COLO668 (cell line): ENCODE results near the gene AMBRA1.

Source experiments
- DNase-seq: peaks from one replicate; lab custom pipeline; 2025; ENCODE audit not compliant: unreplicated experiment; lab: John Stamatoyannopoulos, UW

AMBRA1 gene

DNA sequence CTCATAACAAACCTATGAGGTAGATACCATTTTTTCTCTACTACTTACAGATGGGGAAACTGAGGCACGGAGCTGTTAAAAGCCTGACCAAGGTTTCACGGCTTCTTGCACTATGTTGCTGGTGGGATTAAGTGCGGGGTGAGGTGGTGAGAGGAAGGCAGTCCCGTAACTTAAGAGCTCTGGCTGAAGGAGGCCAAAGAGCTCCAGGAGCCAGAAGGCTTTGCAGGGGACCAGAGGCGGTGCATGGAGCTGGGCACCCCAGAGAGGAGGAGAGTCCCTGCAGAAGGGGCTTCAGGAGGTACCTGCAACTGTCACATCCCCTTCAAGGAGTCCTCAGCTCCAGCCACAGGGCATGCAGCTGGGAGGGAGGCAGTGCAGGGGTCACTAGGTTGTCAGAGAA, 206.4 kb downstream of the AMBRA1 start:
- DNase-seq = no peak

DNA sequence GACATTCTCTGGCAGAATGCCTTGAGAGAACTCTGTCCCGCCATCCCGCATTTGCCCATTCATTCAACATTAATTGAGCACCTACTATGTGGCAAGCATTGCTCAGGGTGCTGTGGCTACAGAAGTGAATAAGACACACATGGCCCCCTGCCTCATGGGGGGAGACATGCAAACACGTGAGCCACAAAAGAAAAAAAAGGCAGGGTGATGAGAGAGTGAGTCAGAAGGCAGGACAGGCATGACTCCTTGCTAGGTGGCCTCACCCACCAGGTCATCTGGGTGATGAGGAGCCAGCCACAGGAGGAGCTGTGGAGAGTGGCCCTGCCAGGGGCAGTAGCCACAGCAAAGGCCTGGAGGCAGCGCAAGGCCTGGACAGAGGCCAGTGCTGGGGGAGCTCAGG, 207.1 kb downstream of the AMBRA1 start:
- DNase-seq = no peak

DNA sequence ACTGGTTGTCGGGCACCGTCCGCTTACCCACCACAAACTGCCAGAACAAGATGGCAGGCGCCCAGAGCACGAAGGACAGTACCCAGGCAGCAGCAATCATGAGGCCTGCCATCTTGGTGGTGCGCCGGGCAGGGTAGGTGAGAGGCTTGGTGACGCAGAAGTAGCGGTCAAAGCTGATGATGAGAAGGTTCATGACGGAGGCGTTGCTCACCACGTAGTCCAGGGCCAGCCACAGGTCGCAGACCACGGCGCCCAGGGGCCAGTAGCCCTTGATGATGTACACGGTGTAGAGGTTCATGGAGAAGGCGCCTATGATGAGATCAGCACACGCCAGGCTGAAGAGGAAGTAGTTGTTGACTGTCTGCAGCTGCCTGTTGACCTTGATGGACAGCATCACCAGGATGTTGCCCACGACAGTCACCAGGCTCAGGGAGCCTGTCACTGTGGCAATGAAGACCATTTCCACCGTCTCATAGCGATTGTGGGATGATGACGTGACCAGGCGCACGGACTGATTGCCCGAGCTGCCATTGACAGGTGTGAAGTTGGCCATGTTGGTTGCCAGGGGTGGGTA, 207.7 kb downstream of the AMBRA1 start:
- no peak for DNase-seq

DNA sequence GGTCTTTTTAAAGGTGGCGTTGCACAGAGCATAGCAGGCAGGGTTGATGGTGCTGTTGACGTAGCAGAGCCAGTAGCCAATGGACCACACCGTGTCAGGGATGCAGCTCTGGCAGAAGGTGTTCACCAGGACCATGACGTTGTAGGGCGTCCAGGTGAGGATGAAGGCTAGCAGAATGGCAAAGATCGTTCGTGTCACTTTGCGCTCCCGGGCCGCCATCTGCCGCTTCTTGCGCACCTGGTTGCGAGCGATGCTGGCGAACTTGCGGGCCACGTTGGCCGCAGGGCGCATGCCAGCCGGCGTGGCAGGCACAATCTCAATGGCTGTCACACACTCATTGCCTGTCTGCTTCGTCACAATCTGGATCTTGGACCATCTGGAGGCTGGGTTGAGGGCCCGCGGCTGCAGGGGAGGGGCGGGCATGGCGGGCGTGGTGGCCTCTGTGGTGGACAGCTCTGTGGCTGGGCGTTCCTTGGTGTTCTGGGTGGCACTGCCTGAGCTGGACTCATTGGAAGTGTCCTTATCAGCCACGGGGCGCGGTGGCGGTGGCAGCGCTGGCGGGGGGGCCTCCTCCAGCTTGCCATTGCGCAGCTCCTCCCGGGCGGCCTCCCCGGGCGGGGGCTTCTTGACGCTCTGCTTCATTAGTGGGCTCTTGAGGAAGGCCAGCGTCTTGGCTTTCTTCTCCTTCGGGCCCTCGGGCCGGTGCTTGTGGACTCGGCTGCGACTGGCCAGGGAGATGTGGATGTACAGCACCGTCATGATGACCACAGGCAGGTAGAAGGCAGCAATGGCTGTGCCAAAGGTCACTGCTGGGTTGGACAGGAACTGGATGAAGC, 208.4 kb downstream of the AMBRA1 start:
- no peak for DNase-seq

DNA sequence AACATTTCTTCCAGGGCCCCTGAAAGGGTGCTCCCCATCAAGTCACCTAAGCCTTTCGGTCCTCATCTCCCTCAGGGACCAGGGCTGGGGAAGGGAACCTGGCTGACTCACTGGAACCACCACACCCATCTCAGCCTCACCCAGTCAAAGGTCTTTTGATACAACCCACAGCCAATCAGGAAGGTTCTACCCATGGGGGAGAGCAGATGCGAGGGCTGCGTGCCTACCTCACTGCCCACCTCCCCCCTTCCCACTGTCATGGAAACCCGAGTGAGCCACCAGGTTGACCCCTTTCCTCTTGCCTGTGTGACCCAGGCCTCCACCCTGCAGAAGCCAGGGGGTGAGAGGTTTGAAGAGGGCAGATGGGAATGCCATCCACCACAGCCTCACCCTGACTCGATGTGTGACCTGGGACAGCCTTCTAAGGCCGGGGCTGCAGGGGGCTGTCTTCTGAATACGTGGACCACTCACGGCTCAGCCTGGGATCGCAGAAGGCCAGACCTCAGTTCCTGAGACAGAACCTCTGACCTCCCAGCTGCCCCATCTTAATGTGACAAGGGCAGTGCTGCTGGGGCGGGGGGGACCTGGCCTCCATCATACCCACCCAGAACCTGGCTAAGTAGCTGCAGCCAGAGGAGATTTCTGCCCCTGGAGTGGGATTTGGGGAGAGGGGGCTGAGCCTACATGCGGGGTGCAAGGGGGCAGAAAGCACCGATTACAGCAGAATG, 209.7 kb downstream of the AMBRA1 start:
- DNase-seq = no peak

DNA sequence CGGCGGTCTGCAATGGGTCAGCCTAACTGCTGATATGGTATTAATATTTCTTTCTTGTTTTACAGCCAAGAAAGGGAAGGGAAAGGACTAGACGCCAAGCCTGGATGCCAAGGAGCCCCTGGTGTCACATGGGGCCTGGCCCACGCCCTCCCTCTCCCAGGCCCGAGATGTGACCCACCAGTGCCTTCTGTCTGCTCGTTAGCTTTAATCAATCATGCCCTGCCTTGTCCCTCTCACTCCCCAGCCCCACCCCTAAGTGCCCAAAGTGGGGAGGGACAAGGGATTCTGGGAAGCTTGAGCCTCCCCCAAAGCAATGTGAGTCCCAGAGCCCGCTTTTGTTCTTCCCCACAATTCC, 210.4 kb downstream of the AMBRA1 start:
- DNase-seq = no peak

DNA sequence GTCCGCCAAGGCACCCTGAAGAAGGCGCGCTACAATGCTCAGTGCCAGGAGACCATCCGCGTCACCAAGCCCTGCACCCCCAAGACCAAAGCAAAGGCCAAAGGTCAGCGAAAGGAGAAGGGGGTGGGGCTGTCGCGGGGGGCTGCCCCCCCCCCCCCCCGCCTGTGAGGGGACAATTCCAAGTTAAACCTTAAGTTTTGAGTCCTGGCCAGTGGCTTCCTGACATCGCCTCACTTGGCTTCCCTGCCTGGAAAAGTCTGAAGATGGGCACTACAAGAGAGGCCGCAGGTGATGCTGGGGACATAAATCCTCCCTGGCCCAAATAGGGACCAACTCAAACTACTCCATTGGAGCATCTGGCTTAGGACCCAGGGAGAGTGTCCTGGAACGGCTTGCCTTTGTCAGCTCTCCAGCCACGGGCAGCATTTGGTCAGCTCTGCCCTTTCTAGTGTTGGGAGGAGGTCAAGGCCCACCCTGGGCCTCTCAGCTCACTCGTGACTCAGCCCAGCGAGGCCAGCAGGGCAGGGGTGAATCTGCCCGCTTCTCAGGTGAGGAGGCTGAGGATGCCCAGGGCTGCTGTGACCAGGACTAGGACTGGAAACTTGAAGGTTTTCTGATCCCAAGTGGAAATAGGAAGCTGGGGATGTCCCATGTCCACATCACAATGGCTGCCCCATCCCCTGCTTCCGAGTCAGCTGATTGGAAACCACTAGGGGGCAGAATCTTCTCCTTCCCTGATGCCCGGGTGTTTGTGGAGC, 211.0 kb downstream of the AMBRA1 start:
- DNase-seq = peak; percentile 59

DNA sequence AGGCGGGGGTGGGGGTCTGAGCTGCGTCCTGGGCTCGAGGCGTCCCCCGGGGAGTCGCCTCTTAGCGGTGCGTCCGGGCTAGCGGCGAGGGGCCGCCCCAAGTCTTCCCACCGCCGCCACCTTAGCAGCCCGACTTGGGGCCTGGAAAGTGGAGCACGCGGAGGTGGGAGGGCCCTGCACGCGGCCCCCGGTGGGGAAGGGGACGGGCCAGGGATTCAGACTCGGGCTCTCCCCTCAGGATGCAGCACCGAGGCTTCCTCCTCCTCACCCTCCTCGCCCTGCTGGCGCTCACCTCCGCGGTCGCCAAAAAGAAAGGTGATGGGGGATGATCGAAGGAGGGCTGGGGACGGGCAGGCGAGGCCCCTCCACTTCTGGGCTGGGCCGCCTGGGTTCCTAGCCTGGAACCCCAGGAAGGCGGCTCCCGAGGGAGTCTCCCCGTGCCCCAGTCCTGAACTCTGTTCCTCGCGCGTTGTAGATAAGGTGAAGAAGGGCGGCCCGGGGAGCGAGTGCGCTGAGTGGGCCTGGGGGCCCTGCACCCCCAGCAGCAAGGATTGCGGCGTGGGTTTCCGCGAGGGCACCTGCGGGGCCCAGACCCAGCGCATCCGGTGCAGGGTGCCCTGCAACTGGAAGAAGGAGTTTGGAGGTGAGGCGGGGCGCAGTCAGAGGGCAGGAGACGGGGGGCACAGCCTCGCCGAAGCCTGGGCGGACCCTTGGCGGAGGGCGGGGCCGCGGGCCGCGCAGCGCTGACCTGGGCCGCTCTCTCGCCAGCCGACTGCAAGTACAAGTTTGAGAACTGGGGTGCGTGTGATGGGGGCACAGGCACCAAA, 211.8 kb downstream of the AMBRA1 start:
- DNase-seq = peak; percentile 50

DNA sequence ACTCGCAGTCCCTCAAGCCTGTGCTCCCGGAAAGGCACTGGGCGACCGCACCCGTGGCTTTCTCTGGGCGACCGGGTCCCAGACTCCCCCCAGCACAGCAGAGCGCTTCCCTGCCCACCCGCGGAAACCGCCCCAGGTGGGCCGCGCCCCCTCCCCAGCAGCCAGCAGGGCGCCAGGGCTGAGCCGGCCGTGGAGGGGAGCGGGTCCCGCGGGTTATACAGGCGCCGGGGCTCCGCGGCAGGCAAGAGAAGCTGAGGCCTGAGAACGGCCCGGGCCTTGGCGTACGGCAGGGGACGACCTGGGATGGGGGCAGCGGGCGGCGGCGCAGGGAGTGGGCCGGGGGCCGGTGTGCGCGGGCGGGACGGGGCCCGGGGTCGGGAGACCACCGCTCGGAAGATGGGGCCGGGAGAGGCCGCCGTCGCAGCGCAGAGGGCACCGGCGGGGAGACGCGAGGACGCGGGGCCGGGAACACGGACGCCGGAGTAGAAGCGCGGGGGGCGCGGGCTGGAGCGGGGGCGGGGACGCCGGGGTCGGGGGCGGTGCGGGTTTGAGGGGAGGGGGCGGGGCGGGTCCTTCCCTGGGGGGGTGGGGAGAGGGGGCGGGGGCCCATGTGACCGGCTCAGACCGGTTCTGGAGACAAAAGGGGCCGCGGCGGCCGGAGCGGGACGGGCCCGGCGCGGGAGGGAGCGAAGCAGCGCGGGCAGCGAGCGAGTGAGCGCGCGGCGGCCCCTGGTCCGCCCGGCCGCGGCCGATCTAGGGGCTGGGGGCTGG, 212.6 kb downstream of the AMBRA1 start, which contains the start of gene MDK:
TSS of gene MDK (plus strand) at position 622 of the 771 bp plus-strand sequence. CDS start 389 bp downstream, outside the sequence.
- peak; percentile 57 for DNase-seq

DNA sequence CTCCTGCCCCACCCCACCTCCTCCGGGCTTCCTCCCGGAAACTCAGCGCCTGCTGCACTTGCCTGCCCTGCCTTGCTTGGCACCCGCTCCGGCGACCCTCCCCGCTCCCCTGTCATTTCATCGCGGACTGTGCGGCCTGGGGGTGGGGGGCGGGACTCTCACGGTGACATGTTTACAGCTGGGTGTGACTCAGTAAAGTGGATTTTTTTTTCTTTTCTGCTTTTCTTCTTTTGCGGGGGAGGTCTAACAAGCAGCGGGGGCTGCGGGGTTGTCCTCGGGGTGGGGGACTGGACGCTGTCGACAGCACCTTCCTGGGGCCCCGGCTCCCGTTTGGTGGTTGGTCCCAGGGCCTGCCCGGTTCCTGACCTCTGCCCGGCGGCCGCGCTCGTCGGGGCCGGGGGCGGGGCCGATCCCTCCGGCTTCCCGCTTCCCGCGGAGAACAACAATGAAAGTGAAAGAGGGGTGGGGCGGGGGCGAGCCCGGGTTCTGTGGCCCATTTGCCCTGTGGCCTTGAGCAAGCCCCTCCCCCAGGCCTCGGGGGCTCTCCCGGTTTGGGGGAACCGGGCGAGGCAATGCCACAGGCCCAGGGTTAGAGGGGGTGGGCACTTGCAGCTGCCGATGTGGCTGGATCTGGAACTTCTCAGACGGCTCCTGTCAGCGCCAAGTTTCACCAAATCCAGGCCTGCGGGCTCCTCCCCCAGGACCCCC, 213.3 kb downstream of the AMBRA1 start:
- peak; percentile 74 for DNase-seq

DNA sequence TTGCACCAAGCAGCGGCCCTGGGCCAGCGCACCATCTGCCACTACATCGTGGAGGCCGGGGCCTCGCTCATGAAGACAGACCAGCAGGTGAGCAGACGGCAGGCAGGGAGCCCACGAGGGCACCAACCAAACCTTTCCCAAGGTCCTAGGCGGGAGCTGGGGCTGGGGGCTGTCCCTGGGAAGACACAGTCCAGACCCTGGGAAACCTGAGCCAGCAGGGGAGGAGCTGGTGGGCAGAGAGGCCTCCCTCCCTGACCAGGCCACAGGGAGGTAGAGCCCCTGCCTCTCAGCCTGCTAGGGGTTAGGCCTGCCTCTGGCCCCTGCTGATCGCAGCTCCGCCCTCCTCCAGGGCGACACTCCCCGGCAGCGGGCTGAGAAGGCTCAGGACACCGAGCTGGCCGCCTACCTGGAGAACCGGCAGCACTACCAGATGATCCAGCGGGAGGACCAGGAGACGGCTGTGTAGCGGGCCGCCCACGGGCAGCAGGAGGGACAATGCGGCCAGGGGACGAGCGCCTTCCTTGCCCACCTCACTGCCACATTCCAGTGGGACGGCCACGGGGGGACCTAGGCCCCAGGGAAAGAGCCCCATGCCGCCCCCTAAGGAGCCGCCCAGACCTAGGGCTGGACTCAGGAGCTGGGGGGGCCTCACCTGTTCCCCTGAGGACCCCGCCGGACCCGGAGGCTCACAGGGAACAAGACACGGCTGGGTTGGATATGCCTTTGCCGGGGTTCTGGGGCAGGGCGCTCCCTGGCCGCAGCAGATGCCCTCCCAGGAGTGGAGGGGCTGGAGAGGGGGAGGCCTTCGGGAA, 214.1 kb downstream of the AMBRA1 start:
- DNase-seq = peak; percentile 70

DNA sequence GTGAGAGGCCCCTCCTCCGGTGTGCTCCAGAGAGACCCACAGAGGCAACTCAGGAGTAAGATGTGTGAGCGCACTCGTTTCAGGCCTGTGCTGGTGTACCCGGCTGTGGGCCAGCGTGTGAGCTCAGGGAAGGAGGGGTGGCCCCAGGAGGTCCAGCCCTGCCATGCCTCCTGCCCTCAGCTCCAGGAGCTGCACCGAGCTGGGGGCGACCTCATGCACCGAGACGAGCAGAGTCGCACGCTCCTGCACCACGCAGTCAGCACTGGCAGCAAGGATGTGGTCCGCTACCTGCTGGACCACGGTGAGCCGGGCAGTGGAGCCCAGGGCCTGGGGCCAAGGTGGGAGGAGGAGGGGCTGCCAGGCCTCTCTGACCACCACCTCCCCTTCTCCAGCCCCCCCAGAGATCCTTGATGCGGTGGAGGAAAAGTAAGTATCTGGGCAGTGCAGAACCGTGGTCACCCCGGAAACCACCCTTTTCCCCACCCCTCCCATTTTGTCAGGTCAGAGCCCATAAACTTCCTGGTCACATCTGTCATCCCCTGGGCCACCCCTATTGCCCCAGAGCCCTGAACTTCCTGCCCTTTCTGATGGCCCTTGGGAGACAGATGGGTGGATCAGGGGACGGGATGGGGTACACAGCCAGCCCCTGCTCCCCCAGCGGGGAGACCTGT, 214.9 kb downstream of the AMBRA1 start:
- DNase-seq = no peak

DNA sequence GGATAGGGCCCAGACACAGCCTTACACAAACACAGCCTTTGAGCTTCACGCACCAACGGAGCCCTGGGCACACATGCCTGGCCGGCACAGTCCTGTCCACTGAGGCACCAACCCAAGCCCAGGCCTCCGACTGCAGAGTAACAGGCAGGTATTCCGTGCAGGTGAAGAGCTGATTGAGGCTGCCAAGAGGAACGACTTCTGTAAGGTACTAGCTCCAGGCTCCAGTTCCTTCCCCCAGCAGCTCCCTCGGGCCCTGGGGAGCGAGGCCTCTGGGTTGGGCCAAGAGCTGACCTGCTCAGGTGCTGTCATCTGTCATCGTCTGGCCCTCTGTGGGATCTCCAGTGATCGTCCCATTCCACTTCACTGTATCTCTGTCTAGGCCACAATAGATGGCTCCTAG, 215.5 kb downstream of the AMBRA1 start:
- DNase-seq = no peak

DNA sequence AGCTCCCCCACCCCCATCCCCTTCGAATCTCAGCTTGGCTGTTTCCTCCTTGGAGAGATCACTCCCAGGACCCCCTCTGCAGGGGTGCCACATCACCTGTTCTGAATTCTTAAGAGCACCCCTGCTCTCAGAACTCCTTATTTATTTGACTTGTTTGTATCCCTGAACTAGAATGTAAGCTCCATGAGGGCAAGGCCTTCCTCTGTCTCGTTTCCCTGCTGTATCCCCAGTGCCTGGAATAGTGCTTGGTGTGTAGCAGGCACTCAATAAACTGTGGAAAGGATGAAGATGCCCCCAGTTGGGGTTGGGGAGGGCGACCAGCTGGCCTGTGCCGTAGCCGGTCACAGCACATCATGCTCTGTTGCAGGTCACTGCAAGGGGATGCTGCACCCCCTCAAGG, 216.0 kb downstream of the AMBRA1 start:
- DNase-seq = no peak

DNA sequence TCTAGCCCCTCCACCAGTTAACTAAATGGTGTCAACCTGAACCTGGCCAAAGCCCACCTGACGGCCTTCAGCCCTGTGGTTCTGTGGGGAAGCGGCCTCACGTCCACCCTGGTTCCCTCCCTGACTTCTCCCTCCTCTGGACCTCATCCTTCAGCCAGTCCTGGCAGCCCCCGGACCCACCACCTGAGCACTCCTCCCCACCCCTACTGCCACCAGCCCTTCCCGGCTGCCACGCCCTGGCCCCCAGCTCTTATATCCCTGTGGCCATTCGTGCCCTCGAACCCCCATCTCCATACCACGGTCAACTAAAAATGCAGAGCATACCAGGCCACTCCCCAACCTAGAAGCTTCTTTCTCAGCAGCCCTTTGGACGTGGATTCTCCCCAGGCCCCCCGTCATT, 216.5 kb downstream of the AMBRA1 start:
- no peak for DNase-seq

DNA sequence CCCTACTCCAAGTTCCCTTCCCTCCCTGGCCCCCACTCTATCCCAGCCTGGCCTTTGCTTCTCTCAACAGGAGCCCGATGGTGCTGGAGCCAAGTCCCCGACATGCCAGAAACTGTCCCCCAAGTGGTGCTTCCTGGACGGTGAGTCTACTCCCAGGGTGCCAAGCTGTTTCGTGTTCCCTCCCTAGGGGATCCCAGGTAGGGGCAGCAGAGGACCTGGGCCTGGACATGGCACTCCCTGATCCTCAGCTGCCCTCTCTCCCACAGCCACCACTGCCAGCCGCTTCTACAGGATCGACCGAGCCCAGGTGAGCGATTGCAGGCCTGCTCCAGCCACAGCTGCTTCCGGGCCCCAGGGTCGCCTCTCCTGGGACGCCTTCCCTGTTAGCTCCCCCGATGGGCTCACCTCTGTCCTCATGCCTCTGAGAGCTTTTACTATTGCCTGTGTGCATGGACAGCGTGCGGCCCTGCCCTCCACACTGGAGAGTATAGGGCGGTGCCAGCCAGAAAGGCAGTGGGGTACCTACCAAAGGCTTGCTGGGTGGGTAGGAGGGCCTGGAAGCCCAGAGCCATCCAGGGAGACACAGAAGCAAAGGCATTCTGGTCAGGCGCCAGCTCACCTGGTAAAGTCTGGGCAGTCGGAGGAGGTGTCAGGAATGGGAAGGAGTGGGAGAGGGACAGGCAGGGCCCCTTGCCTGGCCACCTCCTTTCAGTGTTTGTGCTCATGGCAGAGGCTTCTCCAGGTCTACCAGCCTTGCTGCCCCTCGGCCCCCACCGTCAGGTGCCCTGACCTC, 217.4 kb downstream of the AMBRA1 start:
- no peak for DNase-seq
